NCI-H510A (cell line): Measurements from ENCODE around the gene COL4A2.
"Not testable (repeated sequence)": the region's sequence is repeated elsewhere in the genome, so short reads cannot be mapped to it uniquely, and the experiment has no call there.

Experiments used
- DNase-seq: peaks from one replicate; lab custom pipeline; 2025; lab: John Stamatoyannopoulos, UW

The COL4A2 gene

GRCh38 chr13:110440946-110441731 lies 134.1 kb downstream of the COL4A2 start:
- DNase-seq, result no peak

- no peak for DNase-seq
Measured at GRCh38 chr13:110442930-110443621, 136.0 kb downstream of the COL4A2 start.

DNA sequence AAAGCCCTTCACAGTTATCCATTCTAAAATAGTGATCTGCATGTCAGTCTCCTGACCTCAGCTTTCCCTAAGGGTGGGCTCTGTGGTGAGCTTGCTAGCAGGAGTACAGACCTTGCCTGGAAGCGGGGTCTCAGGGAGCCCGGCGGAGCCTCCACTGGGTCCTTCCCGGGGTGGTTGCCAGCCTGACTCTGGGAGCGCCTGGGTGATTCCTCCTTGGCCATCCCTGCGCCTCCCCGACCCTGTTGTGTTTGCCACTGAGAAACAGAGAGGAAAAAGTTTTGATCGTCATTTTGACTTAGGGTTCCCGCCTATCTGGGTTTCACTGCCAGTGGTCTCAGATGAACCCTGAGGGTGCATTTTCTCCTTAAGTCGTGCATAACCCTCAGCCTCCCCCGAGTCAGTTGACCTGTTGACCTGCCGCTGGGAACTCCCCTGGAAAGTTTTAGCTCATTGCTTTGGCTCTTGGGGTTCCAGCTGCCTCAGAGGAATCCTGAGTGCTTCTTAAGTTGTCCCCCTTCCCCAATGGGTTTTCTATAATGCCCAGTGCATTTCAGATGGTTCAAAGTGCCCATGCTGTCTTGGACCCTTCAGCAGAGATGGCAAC lies 136.6 kb downstream of the COL4A2 start:
- DNase-seq, result no peak

DNA sequence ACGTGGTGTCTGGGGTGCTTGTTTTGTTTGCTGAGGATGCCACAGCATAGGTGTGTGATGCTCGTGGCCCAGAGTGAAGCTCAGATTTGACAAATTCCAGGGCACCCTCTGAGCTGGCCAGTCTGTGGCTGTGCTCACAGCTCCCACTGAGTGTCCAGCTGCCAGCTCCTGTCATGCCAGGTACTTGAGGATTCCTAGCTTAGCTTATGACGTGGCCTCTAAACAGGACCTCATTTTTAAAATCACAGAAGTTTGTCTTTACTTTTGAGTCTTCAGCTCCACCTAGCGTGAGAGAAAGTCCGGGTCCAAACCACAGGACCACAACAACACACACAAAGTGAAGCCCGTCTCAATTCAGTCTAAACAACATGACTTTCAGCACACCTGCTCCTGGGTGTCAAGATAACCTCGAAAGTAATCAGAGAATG lies 137.2 kb downstream of the COL4A2 start:
- no peak for DNase-seq

DNA sequence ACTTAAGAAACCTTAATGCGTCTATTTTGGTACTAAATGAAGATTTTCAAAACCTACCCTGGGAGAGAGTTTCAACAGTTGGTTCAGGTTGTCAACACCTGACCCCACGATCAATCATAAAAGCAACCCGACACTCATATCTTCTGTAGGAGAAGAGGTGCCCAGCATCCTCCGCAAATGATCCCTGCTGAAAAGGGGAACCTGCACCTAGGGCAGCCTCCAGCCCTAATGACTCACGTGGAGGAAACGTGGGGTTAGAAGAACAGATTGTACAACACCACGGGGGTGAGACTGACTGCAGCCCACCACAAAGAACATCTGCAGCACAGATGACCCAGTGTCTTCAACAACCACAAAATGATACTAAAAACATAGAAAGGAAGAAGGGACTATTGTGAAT lies 138.1 kb downstream of the COL4A2 start:
- no peak for DNase-seq

DNA sequence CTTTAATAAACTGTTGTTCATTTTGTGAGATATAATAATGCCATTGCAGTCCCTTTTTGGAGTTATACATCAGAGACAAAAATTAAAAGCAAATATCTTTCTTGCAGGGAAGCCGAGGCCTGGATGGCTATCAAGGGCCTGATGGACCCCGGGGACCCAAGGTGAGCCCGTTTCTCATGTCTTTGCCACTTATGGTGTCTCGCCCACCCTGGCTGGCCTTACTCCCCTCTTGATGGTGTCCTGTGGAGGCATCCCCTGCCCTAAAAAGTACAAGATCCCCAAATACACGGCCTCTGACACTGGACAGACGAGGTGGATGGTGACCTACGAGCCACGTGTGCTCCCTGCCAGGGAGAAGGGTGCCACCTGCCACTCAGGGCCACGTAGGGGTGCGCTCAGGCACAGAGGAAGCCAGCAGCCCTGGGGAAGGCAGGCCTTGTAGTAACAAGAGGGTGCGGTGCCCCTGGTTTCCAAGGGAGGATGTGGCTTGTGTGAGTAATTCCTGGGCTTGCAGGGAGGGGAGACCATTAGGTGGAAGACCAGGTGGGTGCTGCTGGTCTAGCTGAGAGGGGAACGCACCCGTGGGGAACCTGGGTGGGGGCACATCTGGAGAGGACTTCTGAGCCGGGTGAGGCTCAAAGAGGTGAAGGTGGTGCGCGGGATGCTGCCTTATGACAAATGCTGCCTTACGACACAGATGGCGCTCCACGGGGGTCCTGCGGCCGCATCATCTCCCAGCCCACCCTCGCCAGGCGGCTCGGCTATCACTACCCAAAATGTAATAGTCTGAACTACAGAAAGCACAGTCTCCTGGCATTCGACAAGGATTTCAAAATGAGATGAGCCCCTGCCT lies 138.9 kb downstream of the COL4A2 start:
- no peak for DNase-seq

DNA sequence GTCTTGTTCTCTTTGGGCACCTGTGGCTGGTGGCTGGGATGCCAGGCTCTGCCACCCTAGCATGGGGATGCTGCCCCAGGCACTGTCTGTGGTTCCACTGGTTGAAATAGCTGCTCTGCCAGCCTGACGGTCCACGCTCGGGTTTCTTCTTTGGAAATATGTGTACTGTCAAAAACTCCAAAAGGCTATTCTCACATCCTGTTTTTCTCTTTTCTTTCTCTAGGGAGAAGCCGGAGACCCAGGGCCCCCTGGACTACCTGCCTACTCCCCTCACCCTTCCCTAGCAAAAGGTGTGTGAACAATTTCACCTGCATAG lies 139.4 kb downstream of the COL4A2 start:
- no peak for DNase-seq

GRCh38 chr13:110447058-110447511 lies 140.0 kb downstream of the COL4A2 start:
- DNase-seq, result no peak

DNA sequence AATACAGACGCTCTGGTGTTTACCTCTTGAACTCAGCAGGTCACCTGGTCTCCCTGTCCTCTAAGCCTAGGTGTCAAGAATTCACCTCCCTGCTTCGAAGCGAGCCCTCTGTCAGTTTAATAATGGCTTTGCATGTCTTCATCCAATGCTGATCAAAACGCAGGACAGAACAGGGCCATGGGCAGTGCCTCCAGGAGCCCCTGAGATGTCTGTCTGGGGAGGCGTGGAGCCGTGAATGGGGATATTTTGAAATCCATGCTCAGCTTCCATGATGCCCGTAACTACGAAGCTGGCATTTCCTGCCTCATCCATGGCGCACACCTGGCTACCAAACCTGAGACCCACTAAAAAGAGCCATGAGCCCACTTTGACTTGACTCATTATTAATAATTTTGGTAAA lies 140.7 kb downstream of the COL4A2 start:
- no peak for DNase-seq

- DNase-seq, result no peak
Measured at GRCh38 chr13:110448230-110448629, 141.1 kb downstream of the COL4A2 start.

DNA sequence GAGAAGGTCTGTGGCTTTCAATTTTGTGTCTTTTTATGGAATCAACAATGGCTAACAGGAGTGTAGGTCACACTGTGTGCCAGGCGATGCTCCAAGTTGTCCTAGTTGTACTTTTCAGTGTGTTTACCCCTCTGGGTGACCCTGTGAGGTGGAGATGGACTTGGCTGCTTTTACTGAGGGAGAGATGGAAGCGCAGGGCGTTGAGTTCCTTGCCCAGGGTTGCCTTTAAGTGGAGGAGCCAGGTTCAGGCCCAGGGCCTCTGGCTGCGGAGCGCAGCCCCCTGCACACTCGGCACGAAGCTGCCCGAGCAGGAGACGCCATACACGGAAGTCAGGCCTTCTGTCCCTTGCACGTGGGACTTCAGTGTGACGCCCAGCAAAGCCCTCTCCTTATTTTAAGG lies 141.6 kb downstream of the COL4A2 start:
- no peak for DNase-seq

GRCh38 chr13:110449219-110450015 lies 142.3 kb downstream of the COL4A2 start:
- DNase-seq, result no peak

- no peak for DNase-seq
Measured at GRCh38 chr13:110450016-110450900, 143.2 kb downstream of the COL4A2 start.

GRCh38 chr13:110450941-110451730 lies 144.1 kb downstream of the COL4A2 start:
- no peak for DNase-seq

DNA sequence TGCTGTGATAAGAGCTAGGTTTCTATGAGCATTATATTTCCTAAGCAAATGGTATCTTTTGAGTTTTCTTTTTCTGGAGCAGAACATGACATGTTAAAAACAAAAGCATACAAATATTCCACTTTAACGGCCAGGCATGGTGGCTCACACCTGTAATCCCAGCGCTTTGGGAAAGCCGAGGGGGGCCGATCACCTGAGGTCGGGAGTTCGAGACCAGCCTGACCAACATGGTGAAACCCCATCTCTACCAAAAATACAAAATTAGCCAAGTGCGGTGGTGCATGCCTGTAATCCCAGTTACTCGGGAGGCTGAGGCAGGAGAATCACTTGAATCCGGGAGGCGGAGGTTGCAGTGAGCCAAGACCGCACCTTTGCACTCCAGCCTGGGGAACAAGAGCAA lies 146.0 kb downstream of the COL4A2 start:
- DNase-seq, result not testable (repeated sequence)

- DNase-seq, result no peak
Measured at GRCh38 chr13:110453797-110454196, 146.7 kb downstream of the COL4A2 start.

DNA sequence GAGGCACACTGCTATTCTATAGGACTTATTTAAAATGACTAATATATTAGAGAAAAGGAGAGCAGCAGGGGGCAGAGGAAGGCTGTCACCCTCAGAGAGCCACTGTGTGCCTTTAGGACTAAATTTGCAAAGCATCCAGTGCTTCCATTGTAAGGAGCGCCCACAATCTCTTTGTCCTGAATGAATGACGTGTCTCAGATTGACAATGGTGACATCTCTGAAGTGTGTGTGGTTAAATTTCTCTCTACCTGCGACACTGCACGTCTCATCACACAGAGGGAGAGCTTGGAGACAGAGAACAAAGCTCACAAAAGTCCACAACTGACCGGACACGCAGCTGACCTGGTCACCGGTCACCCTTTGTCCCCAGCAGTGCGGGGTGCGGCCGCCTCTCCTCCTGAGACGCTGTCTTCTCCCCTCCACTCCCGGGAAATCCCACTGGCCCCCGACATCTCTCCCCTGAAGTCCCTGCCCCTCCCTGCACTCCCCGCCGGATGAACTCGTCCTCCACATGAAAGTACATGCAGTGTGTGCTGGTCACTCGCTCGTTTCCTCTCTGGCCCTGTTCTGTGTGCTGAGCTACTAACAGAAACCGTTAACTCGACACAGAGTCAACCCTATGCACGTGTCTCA lies 147.3 kb downstream of the COL4A2 start:
- no peak for DNase-seq

- DNase-seq, result no peak
Measured at GRCh38 chr13:110454956-110455355, 147.9 kb downstream of the COL4A2 start.

- DNase-seq, result no peak
Measured at GRCh38 chr13:110455444-110455843, 148.4 kb downstream of the COL4A2 start.
